Dermis blood vessel endothelial cell (primary cell): ENCODE data around the gene KCP. TPM values are rescaled to one million over a fixed set of nuclear protein-coding genes. Genes with fewer than 3 reads are reported as not detected.

Experiments
- DNase-seq: peaks from one replicate; pipeline ENCODE4 v3.0.0; 2010
- total RNA-seq: library from RNA; depleted of rRNA; stranded (reverse); fragments of >200 nt; gene quantifications from 2 replicates; pipeline ENCODE4 v1.2.3, GENCODE V29; 2014

The KCP gene
- total RNA-seq, 1 donor from 2014 or later: 0.17 TPM

GRCh38 chr7:128886391-128887168 is 23.9 kb downstream of the KCP start:
- no peak for DNase-seq

GRCh38 chr7:128885370-128886187 is 24.9 kb downstream of the KCP start:
- no peak for DNase-seq

DNA sequence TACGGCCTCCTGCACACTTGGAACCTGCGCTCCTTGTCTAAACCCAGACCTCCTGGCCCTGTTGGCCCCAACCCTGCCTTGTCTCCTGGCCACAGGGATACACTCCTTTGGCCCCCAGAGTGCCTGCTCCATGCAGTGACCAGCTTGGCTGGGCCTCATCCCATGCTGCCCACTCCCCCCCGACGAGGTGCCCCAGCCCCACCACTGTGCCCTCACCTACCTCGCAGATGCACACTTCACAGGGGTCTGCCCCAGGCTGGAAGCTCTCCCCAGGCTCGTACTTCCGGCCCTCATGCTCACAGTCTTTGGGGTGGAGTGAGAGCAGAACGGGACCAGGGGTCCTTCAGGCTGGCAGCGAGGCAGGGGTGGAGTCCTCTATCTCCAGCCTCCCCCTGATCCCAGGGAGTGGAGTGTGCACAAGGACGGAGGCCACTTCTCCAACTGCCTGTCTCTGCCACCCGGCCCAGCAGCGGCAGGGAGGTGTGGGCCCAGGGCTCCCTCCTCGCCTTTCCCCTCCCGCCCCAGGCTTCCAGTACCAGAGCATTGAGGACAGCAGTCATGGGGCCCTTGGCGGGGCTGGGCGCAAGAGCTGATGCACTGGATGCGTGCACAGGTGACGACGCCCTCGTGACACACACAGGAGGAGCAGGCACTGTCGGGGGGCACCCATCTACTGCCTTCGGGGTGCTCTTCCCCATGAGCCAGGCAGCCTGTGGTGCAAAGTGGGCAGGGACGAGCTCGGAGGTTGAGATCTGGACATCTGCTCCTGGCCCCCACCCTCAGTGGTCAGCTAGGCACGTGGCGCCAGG is 25.7 kb downstream of the KCP start:
- DNase-seq: no peak

DNA sequence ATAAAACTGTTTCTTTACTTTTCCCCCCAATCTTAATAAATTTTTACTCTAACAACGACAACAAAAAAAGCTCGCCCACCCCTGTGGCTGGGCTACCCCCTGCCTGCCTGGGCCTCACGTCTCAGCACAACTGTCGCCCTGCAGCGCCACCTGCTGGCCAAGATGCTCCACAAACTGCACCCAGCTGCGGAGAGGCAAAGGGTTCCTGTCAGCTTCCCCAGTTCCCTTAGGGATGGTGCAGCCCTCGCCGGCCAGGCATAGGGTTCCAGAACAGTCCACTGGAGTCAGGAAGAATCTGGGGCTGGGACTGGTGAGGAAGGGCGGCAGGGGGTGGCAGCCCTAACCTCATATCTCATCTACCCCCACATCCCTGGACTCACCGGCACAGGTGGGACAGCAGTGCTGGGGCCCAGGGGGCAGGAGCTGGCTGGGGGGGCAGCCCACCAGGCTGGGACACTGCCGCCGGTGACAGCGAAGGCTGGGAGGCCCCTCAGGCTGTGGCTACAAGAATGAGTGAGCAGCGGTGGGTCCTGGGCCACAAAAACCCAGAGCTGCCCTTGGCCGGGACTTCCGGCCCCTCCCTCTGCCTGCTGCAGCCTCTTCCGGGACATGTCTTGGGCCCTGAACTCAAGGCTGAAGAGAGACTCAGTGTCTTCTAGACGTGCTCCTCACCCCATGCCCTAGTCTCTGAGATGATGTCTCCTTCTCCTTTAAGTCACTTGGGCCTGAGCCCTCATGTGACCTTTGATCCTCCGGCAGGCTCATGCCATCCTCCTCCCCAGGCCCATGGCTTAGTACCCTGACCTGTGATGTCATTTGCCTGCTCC is 26.7 kb downstream of the KCP start:
- peak; percentile 87 for DNase-seq

DNA sequence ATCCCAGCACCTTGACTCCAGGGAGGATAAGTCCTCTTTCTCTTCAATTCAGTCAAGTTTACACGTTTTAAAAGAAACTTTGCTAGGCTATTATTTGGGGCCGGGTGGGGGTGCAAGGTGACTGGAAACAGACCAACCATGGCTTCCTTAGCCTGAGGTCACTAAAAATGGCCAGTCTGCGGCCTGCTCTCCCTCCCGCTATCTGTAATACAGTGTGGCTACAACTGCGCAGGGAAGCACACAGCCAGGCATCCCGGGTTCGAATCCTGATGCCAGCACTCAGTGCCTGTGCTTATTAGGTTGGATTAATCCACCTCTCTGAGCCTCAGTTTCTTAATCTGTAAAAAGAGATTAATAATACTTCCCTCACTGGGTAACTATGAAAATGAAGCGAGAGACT is 28.4 kb downstream of the KCP start:
- no peak for DNase-seq

DNA sequence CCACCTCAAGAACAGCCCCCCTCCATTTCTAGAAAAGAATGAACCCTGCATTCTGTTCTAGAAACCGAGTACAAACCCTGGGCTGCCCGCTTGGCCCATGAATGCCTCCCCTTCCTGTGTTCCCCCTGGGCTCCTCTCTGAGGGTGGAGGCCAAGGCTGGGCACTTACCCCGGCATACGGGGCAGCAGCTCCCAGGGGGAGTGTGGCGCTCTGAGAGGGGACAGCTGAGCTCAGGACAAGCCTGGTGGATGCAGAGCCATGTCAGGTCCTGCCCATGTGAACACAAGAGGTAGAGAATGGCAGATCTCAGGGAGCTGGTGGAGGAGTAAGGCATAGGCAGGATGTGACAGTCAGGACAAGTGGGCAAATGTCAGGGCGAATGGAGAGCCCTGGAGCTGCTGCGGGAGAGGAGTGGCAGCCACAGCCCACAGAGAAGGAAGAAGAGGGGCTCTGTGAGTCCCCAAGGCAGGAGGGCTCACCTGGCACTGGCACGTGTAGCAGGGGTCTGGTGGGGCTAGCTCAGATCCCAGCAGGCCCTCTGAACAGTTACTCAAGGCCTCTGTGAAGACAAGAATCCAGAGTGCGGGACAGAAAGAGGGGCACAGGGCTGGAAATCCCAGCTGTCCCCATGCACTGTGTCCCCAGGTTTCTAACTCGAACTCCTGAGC is 28.9 kb downstream of the KCP start:
- DNase-seq: no peak

- DNase-seq: no peak
Observed at GRCh38 chr7:128880791-128881457, 29.6 kb downstream of the KCP start.

- DNase-seq: peak; percentile 84
Observed at GRCh38 chr7:128879939-128880746, 30.4 kb downstream of the KCP start.

- no peak for DNase-seq
Observed at GRCh38 chr7:128879461-128879938, 31.0 kb downstream of the KCP start.

DNA sequence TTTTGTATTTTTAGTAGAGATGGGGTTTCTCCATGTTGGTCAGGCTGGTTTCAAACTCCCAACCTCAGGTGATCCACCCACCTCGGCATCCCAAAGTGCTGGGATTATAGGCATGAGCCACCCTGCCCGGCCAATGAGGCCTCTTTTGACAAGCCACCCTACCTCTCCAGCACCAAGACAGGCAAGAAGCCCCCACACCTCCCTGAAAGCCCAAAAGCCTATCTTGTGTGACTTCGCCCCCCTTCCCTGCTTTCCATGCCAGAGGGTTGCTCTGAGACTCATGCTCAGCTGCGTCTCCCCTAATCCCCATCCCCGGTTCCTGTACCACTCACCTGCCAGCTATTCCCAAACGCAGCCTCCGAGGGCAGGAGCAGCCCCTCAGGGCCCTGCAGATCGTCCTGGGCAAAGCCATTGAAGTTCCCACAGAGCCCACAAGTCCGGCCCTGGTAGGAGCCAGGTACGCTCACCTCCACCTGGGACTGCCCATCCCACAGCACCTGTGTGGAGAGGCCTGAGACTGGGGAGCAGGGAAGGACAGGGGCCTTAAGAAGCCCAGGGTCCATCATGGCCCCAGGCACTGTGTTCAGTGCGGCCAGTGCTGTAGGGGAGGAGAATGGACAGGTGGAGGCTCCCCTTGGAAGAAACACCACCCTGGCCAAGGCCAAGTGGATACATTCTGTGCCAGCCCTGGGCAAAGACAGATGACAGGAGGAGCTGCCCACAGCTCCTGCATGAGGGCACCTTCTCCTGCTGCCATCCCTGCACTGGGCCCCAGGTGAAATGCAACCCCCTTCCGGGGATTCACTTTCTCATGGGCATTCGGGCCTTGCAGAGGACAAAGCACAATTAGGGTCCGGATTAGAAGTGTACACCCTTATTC is 32.0 kb downstream of the KCP start:
- no peak for DNase-seq

GRCh38 chr7:128877756-128878120 is 32.8 kb downstream of the KCP start:
- DNase-seq: no peak

DNA sequence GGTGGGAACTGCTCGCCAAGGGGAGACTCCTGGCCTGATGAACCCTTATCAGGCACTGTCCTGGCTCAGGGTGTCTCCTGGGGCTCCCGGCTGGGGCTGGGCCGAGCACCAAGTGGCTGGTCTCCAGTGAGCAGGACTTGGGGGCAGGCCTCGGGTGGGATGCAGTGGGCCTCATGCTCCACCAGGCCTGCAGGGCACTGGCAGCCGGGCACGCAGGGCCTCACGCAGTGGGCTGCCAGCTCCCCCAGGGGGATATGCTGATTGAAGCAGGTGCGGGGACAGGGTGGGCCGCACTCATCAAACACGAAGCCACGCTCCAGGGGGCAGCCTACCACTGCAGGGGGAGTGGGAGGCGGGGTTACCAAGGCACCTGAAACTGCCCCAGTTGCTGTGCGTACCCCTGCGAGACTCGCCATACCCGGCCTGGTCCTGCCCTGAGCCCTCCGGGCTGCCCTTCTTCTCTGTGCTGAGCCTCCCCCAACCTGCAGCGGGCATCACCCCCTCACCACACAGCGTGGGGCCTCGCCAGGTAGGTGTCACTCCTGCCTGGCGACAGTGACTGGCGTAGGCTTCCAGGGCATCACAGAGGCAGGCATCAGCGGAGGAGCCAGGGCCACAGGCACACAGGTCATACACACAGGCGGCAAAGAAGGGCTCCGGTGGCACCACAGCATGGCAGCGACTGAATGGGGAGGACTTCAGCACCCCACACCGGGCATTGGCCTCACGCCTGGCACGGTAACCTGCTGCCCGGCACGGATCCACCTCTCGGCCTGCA is 33.3 kb downstream of the KCP start:
- DNase-seq: no peak

DNA sequence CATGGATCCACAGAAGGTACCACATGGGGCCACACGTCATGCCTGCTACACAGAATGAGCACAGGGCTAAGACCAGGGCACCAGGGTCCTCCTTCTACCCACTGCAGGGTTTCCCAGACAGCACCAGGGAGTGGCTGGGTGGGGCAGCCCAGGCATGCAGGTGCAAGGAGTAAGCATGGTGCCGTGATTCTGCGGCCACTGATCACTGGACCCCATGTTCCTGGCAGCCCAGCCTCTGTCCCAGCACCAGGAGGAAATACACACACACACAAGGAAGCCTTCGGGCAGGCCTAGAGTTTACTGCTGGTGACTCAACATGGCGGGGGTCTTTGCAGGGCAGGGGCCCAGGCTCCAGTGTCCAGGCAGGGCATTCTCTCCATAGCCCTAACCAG is 33.9 kb downstream of the KCP start:
- DNase-seq: no peak

- DNase-seq: no peak
Observed at GRCh38 chr7:128876127-128876526, 34.4 kb downstream of the KCP start.

- no peak for DNase-seq
Observed at GRCh38 chr7:128875523-128875948, 35.0 kb downstream of the KCP start.

GRCh38 chr7:128874140-128875031 is 36.1 kb downstream of the KCP start:
- DNase-seq: no peak

- DNase-seq: no peak
Observed at GRCh38 chr7:128873234-128873633, 37.3 kb downstream of the KCP start.
